Panc1 (cell line): Measurements from ENCODE around the gene MTHFD2L. TPM values are rescaled to one million over a fixed set of nuclear protein-coding genes. Genes with fewer than 3 reads are reported as not detected.

Experiments used
- ATAC-seq: fragments of 200-7000 bp; cut with Tn5 transposase; 2 replicates; pipeline ENCODE4 v1.9.1; 2020; ENCODE audit warnings: mild to moderate bottlenecking, moderate library complexity
- BruUV-seq: library from RNA; stranded (reverse); fragments of 400-500 nt; replicated peaks from 2 replicates; lab custom pipeline; 2021; lab: Mats Ljungman, UMichigan
- CTCF ChIA-PET: fragments of 300-600 bp; sonication (Branson Sonifier 250); formaldehyde crosslinking; loops from one replicate; lab custom pipeline; 2022; ENCODE audit warnings: antibody characterized with exemption; lab: Charles Lee
- POLR2A ChIA-PET: fragments of 300-600 bp; sonication (Branson Sonifier 250); formaldehyde crosslinking; loops from one replicate; lab custom pipeline; 2022; ENCODE audit warnings: antibody characterized with exemption; lab: Charles Lee
- DNase-seq: peaks from one replicate; pipeline ENCODE4 v3.0.0-alpha.2; 2010; ENCODE audit warnings: low read depth, low spot score
- H3K27ac ChIP-seq: 2 replicates; pipeline ENCODE4 v1.5.1; 2011; ENCODE audit warnings: mild to moderate bottlenecking, low read length, inconsistent platforms
- H3K27me3 ChIP-seq: fragments of 200-500 bp; sonication (Bioruptor generic); 2 replicates; pipeline ENCODE4 v1.6.0; 2014; ENCODE audit warnings: low read length, inconsistent platforms; ENCODE audit not compliant: control insufficient read depth, insufficient read depth
- H3K36me3 ChIP-seq: fragments of 200-500 bp; sonication (Bioruptor generic); 2 replicates; pipeline ENCODE4 v1.5.1; 2014; ENCODE audit warnings: inconsistent platforms, mild to moderate bottlenecking, low read length, moderate library complexity; ENCODE audit not compliant: control insufficient read depth, insufficient read depth
- H3K4me1 ChIP-seq: 2 replicates; pipeline ENCODE4 v1.5.1; 2011; ENCODE audit warnings: inconsistent platforms, mild to moderate bottlenecking, low read length, moderate library complexity; ENCODE audit not compliant: control insufficient read depth, insufficient read depth
- H3K4me3 ChIP-seq, 2 experiments: 2 replicates each; pipeline ENCODE4 v1.5.1; 2011 to 2012; ENCODE audit warnings: low read depth in 2 of 2, low read length in 2 of 2, mild to moderate bottlenecking in 2 of 2, inconsistent platforms in 1 of 2, moderate library complexity in 1 of 2
- H3K9me3 ChIP-seq: fragments of 200-500 bp; sonication (Bioruptor generic); 2 replicates; pipeline ENCODE4 v1.5.1; 2014; ENCODE audit warnings: low read depth, mild to moderate bottlenecking, inconsistent platforms, low read length, moderate library complexity; ENCODE audit not compliant: control insufficient read depth, insufficient read depth
- POLR2AphosphoS5 ChIP-seq: IDR thresholded peaks from 2 replicates; pipeline ENCODE4 v1.6.1; 2012; ENCODE audit warnings: mild to moderate bottlenecking, low read depth, low read length, moderate library complexity
- SIN3A ChIP-seq: IDR thresholded peaks from 2 replicates; pipeline ENCODE4 v1.6.1; 2012; ENCODE audit warnings: low read depth, mild to moderate bottlenecking, low read length, moderate library complexity, borderline replicate concordance; ENCODE audit not compliant: insufficient read depth
- TCF7L2 ChIP-seq: IDR thresholded peaks from 2 replicates; pipeline ENCODE4 v1.6.1; 2011; ENCODE audit warnings: mild to moderate bottlenecking, low read depth, low read length, inconsistent platforms
- in situ Hi-C: cut with HindIII; loops from 2 replicates; pipeline ENCODE4 v1.10.0; 2016; ENCODE audit warnings: low sequenced_read_pairs, low pct_unique_long_range_greater_than_20kb
- intact Hi-C: fragments of 100-400 bp; cut with micrococcal nuclease; formaldehyde crosslinking; loops from one replicate; pipeline ENCODE4 v1.10.0; 2022; ENCODE audit not compliant: unreplicated experiment
- total RNA-seq: library from RNA; stranded (reverse); gene quantifications from one replicate; pipeline ENCODE4 v1.2.1, GENCODE V29; 2021; ENCODE audit not compliant: unreplicated experiment
- TF ChIP-seq, protein P1 (sequence below): fragments of 450-650 bp; IDR thresholded peaks from 2 replicates; pipeline ENCODE4 v1.5.1; 2017; ENCODE audit warnings: mild to moderate bottlenecking
- TF ChIP-seq, protein P2 (sequence below), 2 experiments: IDR thresholded peaks; 2 replicates each; pipeline ENCODE4 v1.6.1; 2011 to 2012; ENCODE audit warnings: low read depth in 2 of 2, control low read depth in 1 of 2, low read length in 1 of 2, mild to moderate bottlenecking in 1 of 2, moderate library complexity in 1 of 2; ENCODE audit not compliant: insufficient read depth in 1 of 2

The MTHFD2L gene
- total RNA-seq, 1 experiment from 2014 or later, result 6.6 TPM

- ChIA-PET POLR2A (no interaction called here), CTCF (no interaction called here)
- H3K9me3 ChIP-seq, result no peaks in the 10 kb centered on the region
- TF ChIP-seq POLR2AphosphoS5, result no peak
- no peak for TF ChIP-seq SIN3A
- TF ChIP-seq, protein P1, sequence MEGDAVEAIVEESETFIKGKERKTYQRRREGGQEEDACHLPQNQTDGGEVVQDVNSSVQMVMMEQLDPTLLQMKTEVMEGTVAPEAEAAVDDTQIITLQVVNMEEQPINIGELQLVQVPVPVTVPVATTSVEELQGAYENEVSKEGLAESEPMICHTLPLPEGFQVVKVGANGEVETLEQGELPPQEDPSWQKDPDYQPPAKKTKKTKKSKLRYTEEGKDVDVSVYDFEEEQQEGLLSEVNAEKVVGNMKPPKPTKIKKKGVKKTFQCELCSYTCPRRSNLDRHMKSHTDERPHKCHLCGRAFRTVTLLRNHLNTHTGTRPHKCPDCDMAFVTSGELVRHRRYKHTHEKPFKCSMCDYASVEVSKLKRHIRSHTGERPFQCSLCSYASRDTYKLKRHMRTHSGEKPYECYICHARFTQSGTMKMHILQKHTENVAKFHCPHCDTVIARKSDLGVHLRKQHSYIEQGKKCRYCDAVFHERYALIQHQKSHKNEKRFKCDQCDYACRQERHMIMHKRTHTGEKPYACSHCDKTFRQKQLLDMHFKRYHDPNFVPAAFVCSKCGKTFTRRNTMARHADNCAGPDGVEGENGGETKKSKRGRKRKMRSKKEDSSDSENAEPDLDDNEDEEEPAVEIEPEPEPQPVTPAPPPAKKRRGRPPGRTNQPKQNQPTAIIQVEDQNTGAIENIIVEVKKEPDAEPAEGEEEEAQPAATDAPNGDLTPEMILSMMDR, result no peak
- TF ChIP-seq TCF7L2, result no peak
- TF ChIP-seq, protein P2, sequence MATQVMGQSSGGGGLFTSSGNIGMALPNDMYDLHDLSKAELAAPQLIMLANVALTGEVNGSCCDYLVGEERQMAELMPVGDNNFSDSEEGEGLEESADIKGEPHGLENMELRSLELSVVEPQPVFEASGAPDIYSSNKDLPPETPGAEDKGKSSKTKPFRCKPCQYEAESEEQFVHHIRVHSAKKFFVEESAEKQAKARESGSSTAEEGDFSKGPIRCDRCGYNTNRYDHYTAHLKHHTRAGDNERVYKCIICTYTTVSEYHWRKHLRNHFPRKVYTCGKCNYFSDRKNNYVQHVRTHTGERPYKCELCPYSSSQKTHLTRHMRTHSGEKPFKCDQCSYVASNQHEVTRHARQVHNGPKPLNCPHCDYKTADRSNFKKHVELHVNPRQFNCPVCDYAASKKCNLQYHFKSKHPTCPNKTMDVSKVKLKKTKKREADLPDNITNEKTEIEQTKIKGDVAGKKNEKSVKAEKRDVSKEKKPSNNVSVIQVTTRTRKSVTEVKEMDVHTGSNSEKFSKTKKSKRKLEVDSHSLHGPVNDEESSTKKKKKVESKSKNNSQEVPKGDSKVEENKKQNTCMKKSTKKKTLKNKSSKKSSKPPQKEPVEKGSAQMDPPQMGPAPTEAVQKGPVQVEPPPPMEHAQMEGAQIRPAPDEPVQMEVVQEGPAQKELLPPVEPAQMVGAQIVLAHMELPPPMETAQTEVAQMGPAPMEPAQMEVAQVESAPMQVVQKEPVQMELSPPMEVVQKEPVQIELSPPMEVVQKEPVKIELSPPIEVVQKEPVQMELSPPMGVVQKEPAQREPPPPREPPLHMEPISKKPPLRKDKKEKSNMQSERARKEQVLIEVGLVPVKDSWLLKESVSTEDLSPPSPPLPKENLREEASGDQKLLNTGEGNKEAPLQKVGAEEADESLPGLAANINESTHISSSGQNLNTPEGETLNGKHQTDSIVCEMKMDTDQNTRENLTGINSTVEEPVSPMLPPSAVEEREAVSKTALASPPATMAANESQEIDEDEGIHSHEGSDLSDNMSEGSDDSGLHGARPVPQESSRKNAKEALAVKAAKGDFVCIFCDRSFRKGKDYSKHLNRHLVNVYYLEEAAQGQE (IDR thresholded peaks at IDR 0.05; ENCODE audit: insufficient read depth in 1 of 2, low read depth in 2 of 2, low read length in 1 of 2), result no peak
- no peaks in the 10 kb centered on the region for H3K27me3 ChIP-seq
- intact Hi-C loops (loop anchor here (10.0 kb wide), 1 partner anchor 384 kb away; no protein-coding TSS in a partner anchor), in situ Hi-C loops (no loop called here)
- no peaks in the 10 kb centered on the region for H3K36me3 ChIP-seq
- no TSS peak for BruUV-seq
- no peak for ATAC-seq
- no peak overlapping the region for H3K27ac ChIP-seq
- H3K4me1 ChIP-seq, result no peaks in the 10 kb centered on the region
- no peak for DNase-seq
- H3K4me3 ChIP-seq, result no peak overlapping the region
Measured at GRCh38 chr4:74118600-74119338, 39.1 kb upstream of the MTHFD2L start.

DNA sequence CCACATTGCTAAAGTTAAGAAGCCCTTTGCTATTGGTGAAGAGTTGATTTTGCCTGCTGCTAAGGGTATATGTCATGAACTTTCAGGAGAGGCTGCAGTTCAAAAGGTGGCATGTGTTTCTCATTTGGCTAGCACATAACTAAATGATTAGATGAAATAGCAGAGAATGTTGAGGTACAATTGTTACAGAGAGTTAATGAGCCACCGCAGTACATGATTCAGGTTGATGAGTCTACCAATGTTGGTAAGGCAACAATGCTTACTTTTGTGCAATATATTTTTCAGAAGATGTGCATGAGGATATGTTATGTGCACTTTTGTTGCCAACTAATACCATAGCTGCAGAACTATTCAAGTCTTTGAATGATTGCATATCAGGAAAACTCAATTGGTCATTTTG, 37.8 kb upstream of the MTHFD2L start:
- CTCF ChIA-PET, result no interaction called here
- Histone ChIP-seq H3K9me3 (no peaks in the 10 kb centered on the region), H3K36me3 (no peaks in the 10 kb centered on the region), H3K4me3 (no peak overlapping the region), H3K27ac (no peak overlapping the region), H3K4me1 (no peaks in the 10 kb centered on the region), H3K27me3 (no peaks in the 10 kb centered on the region)
- TF ChIP-seq TCF7L2 (no peak), SIN3A (no peak), POLR2AphosphoS5 (no peak)
- TF ChIP-seq, protein P1, result no peak
- TF ChIP-seq, protein P2 (IDR thresholded peaks at IDR 0.05; ENCODE audit: insufficient read depth in 1 of 2, low read depth in 2 of 2, low read length in 1 of 2), result no peak
- POLR2A ChIA-PET, result no interaction called here
- in situ Hi-C loops, result no loop called here
- intact Hi-C loops, result no loop called here
- BruUV-seq, result no TSS peak
- DNase-seq, result no peak
- ATAC-seq, result no peak
